GM12864 (cell line): ENCODE data around the gene FRY.

Source experiments
- DNase-seq: peaks from one replicate; pipeline ENCODE4 v3.0.0-alpha.2; 2011; ENCODE audit warnings: low read depth
- H3K4me3 ChIP-seq: 2 replicates; pipeline ENCODE4 v1.5.1; 2011; ENCODE audit warnings: mild to moderate bottlenecking, low read depth, low read length, control low read depth
- CTCF ChIP-seq: IDR thresholded peaks from 2 replicates; pipeline ENCODE4 v1.5.1; 2011; ENCODE audit warnings: low read depth, mild to moderate bottlenecking, moderate library complexity, low read length, control low read depth, inconsistent platforms; ENCODE audit errors: missing control alignments

The FRY gene

GRCh38 chr13:32025730-32026129, 5.8 kb upstream of the FRY start:
- no peak for DNase-seq
- TF ChIP-seq CTCF: no peak
- H3K4me3 ChIP-seq: no peak overlapping the region

GRCh38 chr13:32026623-32027022, 5.0 kb upstream of the FRY start:
- no peak for DNase-seq
- no peak overlapping the region for H3K4me3 ChIP-seq
- no peak for TF ChIP-seq CTCF

- no peak for TF ChIP-seq CTCF
- DNase-seq: no peak
- H3K4me3 ChIP-seq: no peak overlapping the region
Observed at GRCh38 chr13:32028711-32029110, 2.9 kb upstream of the FRY start.

- TF ChIP-seq CTCF: no peak
- no peak overlapping the region for H3K4me3 ChIP-seq
- DNase-seq: no peak
Observed at GRCh38 chr13:32029684-32030083, 1.9 kb upstream of the FRY start.

- DNase-seq: no peak
- H3K4me3 ChIP-seq: peak overlapping the region; percentile 87
- no peak for TF ChIP-seq CTCF
Observed at GRCh38 chr13:32031815-32032370, 319 bp downstream of the FRY start.

- TF ChIP-seq CTCF: no peak
- no peak for DNase-seq
- H3K4me3 ChIP-seq: no peak overlapping the region
Observed at GRCh38 chr13:32032759-32033158, 1.2 kb downstream of the FRY start.

- no peak for TF ChIP-seq CTCF
- no peak for DNase-seq
- H3K4me3 ChIP-seq: no peak overlapping the region
Observed at GRCh38 chr13:32033744-32034143, 2.2 kb downstream of the FRY start.
